Superior temporal gyrus (tissue), 1 donor: ENCODE measurements around the gene CCNG1.
"Not testable (repeated sequence)": the region's sequence is repeated elsewhere in the genome, so short reads cannot be mapped to it uniquely, and the experiment has no call there.

Experiments used
- DNase-seq: peaks from one replicate; pipeline ENCODE4 v3.0.0-alpha.2; 2016; ENCODE audit errors: extremely low spot score

CCNG1 gene

GRCh38 chr5:163437309-163438182 is at the start of gene CCNG1:
Gene CCNG1 (plus strand): TSS chr5:163437595. CDS start chr5:163439257, 1,662 bp downstream.
- DNase-seq = peak; percentile 99

- no peak for DNase-seq
These were observed 41.6 kb upstream of the CCNG1 start for GRCh38 chr5:163395792-163396191.

GRCh38 chr5:163396818-163397340 is 40.5 kb upstream of the CCNG1 start:
- not testable (repeated sequence) for DNase-seq

- no peak for DNase-seq
These were observed 40.0 kb upstream of the CCNG1 start for GRCh38 chr5:163397354-163397753.

GRCh38 chr5:163399923-163400322 is 37.5 kb upstream of the CCNG1 start:
- no peak for DNase-seq

GRCh38 chr5:163401271-163401670 is 36.1 kb upstream of the CCNG1 start:
- DNase-seq = no peak

GRCh38 chr5:163402007-163402406 is 35.4 kb upstream of the CCNG1 start:
- DNase-seq = no peak

- DNase-seq = no peak
These were observed 32.8 kb upstream of the CCNG1 start for GRCh38 chr5:163404364-163405173.

GRCh38 chr5:163407034-163407655 is 30.2 kb upstream of the CCNG1 start:
- DNase-seq = no peak

GRCh38 chr5:163408311-163408923 is 29.0 kb upstream of the CCNG1 start:
- peak; percentile 91 for DNase-seq

GRCh38 chr5:163409384-163409783 is 28.0 kb upstream of the CCNG1 start:
- no peak for DNase-seq

GRCh38 chr5:163410505-163410904 is 26.9 kb upstream of the CCNG1 start:
- DNase-seq = no peak

- not testable (repeated sequence) for DNase-seq
These were observed 21.7 kb upstream of the CCNG1 start for GRCh38 chr5:163415673-163416072.

- DNase-seq = no peak
These were observed 12.6 kb upstream of the CCNG1 start for GRCh38 chr5:163424836-163425235.

GRCh38 chr5:163426128-163426527 is 11.3 kb upstream of the CCNG1 start:
- DNase-seq = not testable (repeated sequence)

GRCh38 chr5:163432544-163432943 is 4.9 kb upstream of the CCNG1 start:
- no peak for DNase-seq

GRCh38 chr5:163433271-163433670 is 4.1 kb upstream of the CCNG1 start:
- DNase-seq = no peak

GRCh38 chr5:163434401-163434866 is 3.0 kb upstream of the CCNG1 start:
- DNase-seq = no peak

- DNase-seq = no peak
These were observed 880 bp upstream of the CCNG1 start for GRCh38 chr5:163436515-163436914.

GRCh38 chr5:163437011-163437308 is 435 bp upstream of the CCNG1 start:
- DNase-seq = no peak

- DNase-seq = no peak
These were observed 1.7 kb downstream of the CCNG1 start for GRCh38 chr5:163439092-163439425.

GRCh38 chr5:163440954-163441353 is 3.6 kb downstream of the CCNG1 start:
- no peak for DNase-seq
